Thyroid gland (tissue), 4 donors: ENCODE data around the gene KERA. TPM values are rescaled to one million over a fixed set of nuclear protein-coding genes. Genes with fewer than 3 reads are reported as not detected.

Experiments used
- DNase-seq, 2 donors: peaks; one replicate each; pipeline ENCODE4 v3.0.0-alpha.2; 2019
- H3K27ac ChIP-seq, 3 donors: fragments of 200-600 bp; sonication (generic); 1 replicate in 2 of 3; 2 replicates in 1 of 3; pipeline ENCODE4 v1.5.1; 2016 to 2019; ENCODE audit warnings: mild to moderate bottlenecking in 1 of 3, moderate library complexity in 1 of 3
- H3K27me3 ChIP-seq: fragments of 200-600 bp; sonication (generic); one replicate; pipeline ENCODE4 v1.5.1; 2019
- H3K36me3 ChIP-seq, 2 donors: fragments of 200-600 bp; sonication (generic); one replicate each; pipeline ENCODE4 v1.5.1; 2016 to 2019
- H3K4me1 ChIP-seq, 2 donors: fragments of 200-600 bp; sonication (generic); one replicate each; pipeline ENCODE4 v1.5.1; 2017 to 2019
- H3K4me3 ChIP-seq, 3 donors: fragments of 200-600 bp; sonication (generic); replicated peaks in 1 of 3; 1 replicate in 2 of 3; 2 replicates in 1 of 3; pipeline ENCODE4 v1.5.1; 2016; ENCODE audit warnings: mild to moderate bottlenecking in 1 of 3
- H3K9me3 ChIP-seq: fragments of 200-600 bp; sonication (generic); one replicate; pipeline ENCODE4 v1.5.1; 2017
- POLR2A ChIP-seq, 2 donors: fragments of 450-650 bp; IDR thresholded peaks; one replicate each; pipeline ENCODE4 v1.6.1; 2017; ENCODE audit warnings: antibody characterized with exemption in 2 of 2, mild to moderate bottlenecking in 2 of 2, moderate library complexity in 1 of 2
- WGBS, 2 donors: methylation state at CpG; one replicate each; pipeline ENCODE4 v1.1.5; 2017; 5-methylcytosine and 5-hydroxymethylcytosine counted together
- intact Hi-C: fragments of 100-400 bp; cut with DNase I; formaldehyde crosslinking; loops from one replicate; pipeline ENCODE4 v1.15.1; 2023
- total RNA-seq, 4 donors: library from RNA; depleted of rRNA; stranded (reverse); fragments of >200 nt; gene quantifications; one replicate each; pipeline ENCODE4 v1.2.3, GENCODE V29; 2016
- TF ChIP-seq, protein P1 (sequence below), 6 experiments: fragments of 200-600 bp in 3 of 6; fragments of 450-650 bp in 3 of 6; sonication (generic) in 3 of 6; IDR thresholded peaks; one replicate each; pipeline ENCODE4 v1.5.1; 2016 to 2019; ENCODE audit warnings: antibody characterized with exemption in 6 of 6, mild to moderate bottlenecking in 2 of 6, inconsistent platforms in 1 of 6, moderate library complexity in 1 of 6

KERA gene
- total RNA-seq: not detected

- 34 to 37% methylated on average over 9 of the region's 9 CpGs for WGBS, 2 donors
- TF ChIP-seq, protein P1, sequence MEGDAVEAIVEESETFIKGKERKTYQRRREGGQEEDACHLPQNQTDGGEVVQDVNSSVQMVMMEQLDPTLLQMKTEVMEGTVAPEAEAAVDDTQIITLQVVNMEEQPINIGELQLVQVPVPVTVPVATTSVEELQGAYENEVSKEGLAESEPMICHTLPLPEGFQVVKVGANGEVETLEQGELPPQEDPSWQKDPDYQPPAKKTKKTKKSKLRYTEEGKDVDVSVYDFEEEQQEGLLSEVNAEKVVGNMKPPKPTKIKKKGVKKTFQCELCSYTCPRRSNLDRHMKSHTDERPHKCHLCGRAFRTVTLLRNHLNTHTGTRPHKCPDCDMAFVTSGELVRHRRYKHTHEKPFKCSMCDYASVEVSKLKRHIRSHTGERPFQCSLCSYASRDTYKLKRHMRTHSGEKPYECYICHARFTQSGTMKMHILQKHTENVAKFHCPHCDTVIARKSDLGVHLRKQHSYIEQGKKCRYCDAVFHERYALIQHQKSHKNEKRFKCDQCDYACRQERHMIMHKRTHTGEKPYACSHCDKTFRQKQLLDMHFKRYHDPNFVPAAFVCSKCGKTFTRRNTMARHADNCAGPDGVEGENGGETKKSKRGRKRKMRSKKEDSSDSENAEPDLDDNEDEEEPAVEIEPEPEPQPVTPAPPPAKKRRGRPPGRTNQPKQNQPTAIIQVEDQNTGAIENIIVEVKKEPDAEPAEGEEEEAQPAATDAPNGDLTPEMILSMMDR (IDR thresholded peaks at IDR 0.05): no peak
- no peak for TF ChIP-seq POLR2A (IDR thresholded peaks at IDR 0.05)
- DNase-seq: no peak
- H3K36me3 ChIP-seq: no peaks in the 10 kb centered on the region
- H3K4me3 ChIP-seq: no peak within 1 kb of the TSS
- intact Hi-C loops: no loop called here
- no peaks in the 10 kb centered on the region for H3K4me1 ChIP-seq
- no peaks in the 10 kb centered on the region for H3K27me3 ChIP-seq
- H3K27ac ChIP-seq: no peak within 1 kb of the TSS
- no peaks in the 10 kb centered on the region for H3K9me3 ChIP-seq
Observed at GRCh38 chr12:91057368-91058165, at the start of gene KERA. Gene KERA (minus strand): TSS chr12:91058024. CDS start chr12:91056281, 1,743 bp downstream.

- no peaks in the 10 kb centered on the region for H3K9me3 ChIP-seq
- H3K4me1 ChIP-seq: no peaks in the 10 kb centered on the region
- H3K27ac ChIP-seq: no peak overlapping the region
- no peak for DNase-seq
- no peak for TF ChIP-seq POLR2A (IDR thresholded peaks at IDR 0.05)
- TF ChIP-seq, protein P1 (IDR thresholded peaks at IDR 0.05): no peak
- H3K4me3 ChIP-seq: no peak overlapping the region
- H3K36me3 ChIP-seq: no peaks in the 10 kb centered on the region
- H3K27me3 ChIP-seq: no peaks in the 10 kb centered on the region
- intact Hi-C loops: no loop called here
Observed at GRCh38 chr12:91106283-91106682, 48.5 kb upstream of the KERA start.

DNA sequence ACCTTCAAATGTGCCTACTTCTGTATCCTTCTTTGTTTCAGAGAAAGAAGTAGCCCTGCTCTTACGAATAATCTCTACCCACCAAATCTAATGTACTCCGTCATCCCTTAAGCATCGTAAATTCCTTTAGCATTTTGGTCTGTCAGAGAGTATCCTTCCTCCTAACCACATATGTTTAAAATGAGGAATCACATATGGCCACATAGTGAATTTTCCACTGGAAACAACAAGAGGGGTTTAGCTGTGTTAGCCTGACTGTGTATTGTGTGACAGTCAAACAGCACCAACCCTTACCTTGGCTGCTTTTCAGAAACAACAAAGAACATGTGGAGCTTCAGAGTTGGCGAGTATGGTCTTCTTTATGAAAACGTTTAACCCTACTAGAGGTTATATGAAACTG is 48.0 kb upstream of the KERA start:
- H3K4me3 ChIP-seq: no peak overlapping the region
- no peak for DNase-seq
- H3K36me3 ChIP-seq: no peaks in the 10 kb centered on the region
- H3K9me3 ChIP-seq: no peaks in the 10 kb centered on the region
- no peaks in the 10 kb centered on the region for H3K4me1 ChIP-seq
- WGBS, 2 donors: 80 to 87% methylated on average over 5 of the region's 5 CpGs
- H3K27me3 ChIP-seq: no peaks in the 10 kb centered on the region
- no peak overlapping the region for H3K27ac ChIP-seq
- intact Hi-C loops: no loop called here
- TF ChIP-seq, protein P1 (IDR thresholded peaks at IDR 0.05): no peak
- no peak for TF ChIP-seq POLR2A (IDR thresholded peaks at IDR 0.05)

DNA sequence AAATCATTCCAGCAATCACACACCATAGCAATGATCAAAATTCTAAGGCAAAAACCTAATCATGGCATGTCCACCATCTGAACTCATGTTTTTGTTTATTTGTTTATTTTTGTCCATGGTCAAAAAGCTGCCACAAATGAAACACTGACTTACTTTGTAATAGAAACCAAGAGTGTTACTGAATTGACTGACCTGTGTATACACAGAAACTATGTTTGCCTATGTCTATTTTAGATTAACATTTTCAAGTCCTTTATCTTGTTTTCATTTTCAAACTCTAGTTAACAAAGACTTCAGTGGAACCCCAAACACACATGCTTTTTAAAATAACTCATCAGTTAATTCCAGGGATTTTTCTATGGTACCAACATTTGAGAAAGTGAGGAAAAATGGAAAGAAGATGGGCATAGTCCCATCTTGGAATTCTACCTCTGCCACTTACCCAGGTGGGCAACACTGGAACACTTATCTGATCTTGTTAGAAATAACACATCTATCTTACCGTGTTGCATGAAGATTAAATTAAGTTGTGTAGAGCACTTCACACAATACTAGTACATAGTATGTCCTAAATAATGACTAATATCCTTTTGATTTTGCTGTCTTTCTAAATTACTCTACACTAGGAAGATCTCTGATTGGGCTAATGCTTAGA is 47.1 kb upstream of the KERA start:
- no peak for DNase-seq
- Histone ChIP-seq H3K27ac (no peak overlapping the region), H3K4me3 (no peak overlapping the region), H3K27me3 (no peaks in the 10 kb centered on the region), H3K4me1 (no peaks in the 10 kb centered on the region), H3K9me3 (no peaks in the 10 kb centered on the region), H3K36me3 (no peaks in the 10 kb centered on the region)
- TF ChIP-seq, protein P1 (IDR thresholded peaks at IDR 0.05): no peak
- no peak for TF ChIP-seq POLR2A (IDR thresholded peaks at IDR 0.05)
- WGBS, 2 donors: 60 to 70% methylated on average over 1 of the region's 1 CpG
- intact Hi-C loops: no loop called here

GRCh38 chr12:91103624-91104023 is 45.8 kb upstream of the KERA start:
- TF ChIP-seq POLR2A (IDR thresholded peaks at IDR 0.05): no peak
- TF ChIP-seq, protein P1 (IDR thresholded peaks at IDR 0.05): no peak
- H3K4me1 ChIP-seq: no peaks in the 10 kb centered on the region
- 66 to 68% methylated on average over 1 of the region's 1 CpG for WGBS, 2 donors
- DNase-seq: no peak
- H3K36me3 ChIP-seq: no peaks in the 10 kb centered on the region
- H3K9me3 ChIP-seq: no peaks in the 10 kb centered on the region
- intact Hi-C loops: no loop called here
- no peak overlapping the region for H3K4me3 ChIP-seq
- no peak overlapping the region for H3K27ac ChIP-seq
- H3K27me3 ChIP-seq: no peaks in the 10 kb centered on the region
